ENCODE results near the gene LRRC7.
"Not testable (repeated sequence)": the region's sequence is repeated elsewhere in the genome, so short reads cannot be mapped to it uniquely, and the experiment has no call there.

DNA sequence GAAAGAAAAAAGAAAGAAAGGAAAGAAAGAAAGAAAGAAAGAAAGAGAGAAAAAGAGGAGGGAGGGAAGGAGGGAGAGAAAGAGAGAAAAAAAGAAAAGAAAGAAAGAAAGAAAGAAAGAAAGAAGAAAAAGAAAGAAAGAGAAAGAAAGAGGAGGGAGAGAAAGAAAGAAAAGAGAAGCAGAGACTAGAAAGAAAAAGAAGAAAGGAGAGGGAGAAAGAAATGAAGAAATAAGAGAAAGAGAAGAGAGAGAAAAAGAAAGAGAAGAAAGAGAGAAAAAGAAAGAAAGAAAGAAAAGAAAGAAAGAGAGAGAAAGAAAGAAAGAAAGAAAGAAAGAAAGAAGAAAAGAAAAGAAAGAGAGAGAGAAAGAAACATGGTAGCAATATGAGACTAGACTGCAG, 150.1 kb downstream of the LRRC7 start:
- not testable (repeated sequence) for TF ChIP-seq YY1 (IDR thresholded peaks at IDR 0.05; ENCODE audit: insufficient read depth, insufficient read length); ZNF274 (IDR thresholded peaks at IDR 0.05; ENCODE audit: low read depth, low read length); SUZ12 (IDR thresholded peaks at IDR 0.05; ENCODE audit: extremely low read depth, insufficient read depth, insufficient read length)
